H1 (cell line): ENCODE measurements around the gene GPC6. TPM values are rescaled to one million over a fixed set of nuclear protein-coding genes. Genes with fewer than 3 reads are reported as not detected.

Experiments used
- CTCF ChIA-PET: fragments of 300-600 bp; sonication (Branson Sonifier 250); formaldehyde crosslinking; loops from one replicate; lab custom pipeline; 2021; ENCODE audit not compliant: partially characterized antibody; lab: Charles Lee
- POLR2A ChIA-PET: fragments of 300-600 bp; sonication (Branson Sonifier 250); formaldehyde crosslinking; loops from one replicate; lab custom pipeline; 2021; ENCODE audit warnings: inconsistent platforms; ENCODE audit not compliant: partially characterized antibody; lab: Charles Lee
- DNase-seq, 2 experiments: peaks; one replicate each; pipeline versions ENCODE4 v3.0.0 to v3.0.0-alpha.2; 2010 to 2022; ENCODE audit warnings: low spot score in 2 of 2, low read depth in 1 of 2, mixed read lengths in 1 of 2
- FAIRE-seq: peaks from 2 replicates; lab custom pipeline; 2011; peaks lifted over from hg19 to GRCh38; lab: Jason Lieb, UNC
- H2AFZ ChIP-seq: 2 replicates; pipeline ENCODE4 v1.8.1; 2012; ENCODE audit warnings: low read length, inconsistent platforms
- H2AK5ac ChIP-seq: 2 replicates; pipeline ENCODE4 v1.6.1; 2013; ENCODE audit warnings: low read depth, low read length
- H2BK120ac ChIP-seq: replicated peaks from 2 replicates; pipeline ENCODE3; 2013; ENCODE audit warnings: low read depth, low read length, inconsistent platforms
- H2BK12ac ChIP-seq: 2 replicates; pipeline ENCODE4 v1.6.1; 2013; ENCODE audit warnings: low read depth, low read length
- H2BK15ac ChIP-seq: 2 replicates; pipeline ENCODE4 v1.6.1; 2013; ENCODE audit warnings: low read length
- H2BK20ac ChIP-seq: 2 replicates; pipeline ENCODE4 v1.6.1; 2013; ENCODE audit warnings: low read length
- H2BK5ac ChIP-seq: 2 replicates; pipeline ENCODE4 v1.6.1; 2013; ENCODE audit warnings: low read depth, low read length
- H3K14ac ChIP-seq: 2 replicates; pipeline ENCODE4 v1.6.1; 2013; ENCODE audit warnings: inconsistent platforms; ENCODE audit not compliant: insufficient read length
- H3K18ac ChIP-seq: 2 replicates; pipeline ENCODE4 v1.6.1; 2013; ENCODE audit warnings: low read length; ENCODE audit errors: extremely low read depth
- H3K23ac ChIP-seq: 2 replicates; pipeline ENCODE4 v1.6.1; 2013; ENCODE audit warnings: inconsistent platforms; ENCODE audit not compliant: insufficient read length
- H3K23me2 ChIP-seq: 2 replicates; pipeline ENCODE4 v1.6.1; 2013; ENCODE audit warnings: low read depth, low read length
- H3K27ac ChIP-seq: 2 replicates; pipeline ENCODE4 v1.6.1; 2011; ENCODE audit warnings: low read depth, low read length, inconsistent platforms
- H3K27me3 ChIP-seq, 4 experiments: replicated peaks in 1 of 4; 1 replicate in 1 of 4; 2 replicates in 3 of 4; pipeline versions ENCODE4 v1.6.1 to v1.8.1; 2011 to 2013; ENCODE audit warnings: low read length in 3 of 4, mild to moderate bottlenecking in 3 of 4, inconsistent platforms in 2 of 4, mixed read lengths in 2 of 4, moderate library complexity in 1 of 4; ENCODE audit not compliant: control insufficient read depth in 3 of 4, insufficient read depth in 3 of 4; ENCODE audit errors: extremely low read depth in 1 of 4
- H3K36me3 ChIP-seq, 4 experiments: 2 replicates each; pipeline versions ENCODE4 v1.6.1 to v1.8.1; 2011 to 2013; ENCODE audit warnings: mild to moderate bottlenecking in 4 of 4, low read length in 3 of 4, moderate library complexity in 2 of 4, control low read depth in 1 of 4, inconsistent platforms in 1 of 4; ENCODE audit not compliant: insufficient read depth in 4 of 4, control insufficient read depth in 2 of 4
- H3K4ac ChIP-seq: replicated peaks from 2 replicates; pipeline ENCODE3; 2013; ENCODE audit warnings: low read length, low read depth, mixed read lengths, inconsistent platforms; ENCODE audit not compliant: insufficient read length
- H3K4me1 ChIP-seq, 4 experiments: replicated peaks in 1 of 4; 1 replicate in 1 of 4; 2 replicates in 3 of 4; pipeline versions ENCODE4 v1.6.1 to v1.8.1; 2011 to 2013; ENCODE audit warnings: low read length in 3 of 4, inconsistent platforms in 2 of 4, mixed read lengths in 1 of 4; ENCODE audit not compliant: insufficient read depth in 4 of 4, control insufficient read depth in 3 of 4
- H3K4me2 ChIP-seq, 2 experiments: 2 replicates each; pipeline versions ENCODE4 v1.6.1 to v1.8.1; 2011 to 2013; ENCODE audit warnings: low read depth in 2 of 2, low read length in 2 of 2, control low read depth in 1 of 2, inconsistent platforms in 1 of 2, mild to moderate bottlenecking in 1 of 2; ENCODE audit not compliant: insufficient read depth in 1 of 2
- H3K4me3 ChIP-seq, 4 experiments: fragments of 200-600, 300-600 bp in 1 of 4; sonication (generic), shearing (Covaris generic), sonication (Bioruptor Twin) in 1 of 4; 2 replicates each; pipeline versions ENCODE4 v1.5.1 to v1.8.1; 2011 to 2016; ENCODE audit warnings: low read length in 4 of 4, low read depth in 3 of 4, control low read depth in 2 of 4, inconsistent platforms in 2 of 4, mild to moderate bottlenecking in 2 of 4, mixed read lengths in 1 of 4, moderate library complexity in 1 of 4; ENCODE audit not compliant: insufficient read depth in 2 of 4; ENCODE audit errors: extremely low read depth in 1 of 4
- H3K56ac ChIP-seq: replicated peaks from 2 replicates; pipeline ENCODE3; 2013; ENCODE audit warnings: low read depth, mild to moderate bottlenecking, mixed read lengths, low read length, inconsistent platforms; ENCODE audit not compliant: insufficient read length
- H3K79me1 ChIP-seq: 2 replicates; pipeline ENCODE4 v1.6.1; 2013; ENCODE audit warnings: low read depth, low read length, control low read depth
- H3K79me2 ChIP-seq, 2 experiments: 2 replicates each; pipeline versions ENCODE4 v1.6.1 to v1.8.1; 2012 to 2013; ENCODE audit warnings: low read length in 2 of 2, mild to moderate bottlenecking in 2 of 2, inconsistent platforms in 1 of 2; ENCODE audit not compliant: insufficient read depth in 2 of 2, control insufficient read depth in 1 of 2
- H3K9ac ChIP-seq, 4 experiments: replicated peaks in 1 of 4; 1 replicate in 1 of 4; 2 replicates in 3 of 4; pipeline versions ENCODE4 v1.6.1 to v1.8.1; 2011 to 2013; ENCODE audit warnings: low read depth in 3 of 4, low read length in 3 of 4, control low read depth in 2 of 4, mild to moderate bottlenecking in 2 of 4, moderate library complexity in 2 of 4, inconsistent platforms in 1 of 4; ENCODE audit errors: extremely low read depth in 1 of 4
- H3K9me3 ChIP-seq, 2 experiments: 2 replicates each; pipeline versions ENCODE4 v1.6.1 to v1.8.1; 2012 to 2013; ENCODE audit warnings: mild to moderate bottlenecking in 2 of 2, moderate library complexity in 2 of 2, control low read depth in 1 of 2, inconsistent platforms in 1 of 2, low read depth in 1 of 2, low read length in 1 of 2, mixed read lengths in 1 of 2; ENCODE audit not compliant: insufficient read depth in 2 of 2
- H4K20me1 ChIP-seq, 2 experiments: replicated peaks in 1 of 2; 2 replicates each; pipeline versions ENCODE3 to v1.8.1; 2011 to 2013; ENCODE audit warnings: inconsistent platforms in 2 of 2, low read length in 2 of 2, mild to moderate bottlenecking in 1 of 2; ENCODE audit not compliant: insufficient read depth in 2 of 2, control insufficient read depth in 1 of 2
- H4K5ac ChIP-seq: 2 replicates; pipeline ENCODE4 v1.6.1; 2013; ENCODE audit warnings: low read length, low read depth, mixed read lengths, inconsistent platforms; ENCODE audit not compliant: insufficient read length
- H4K8ac ChIP-seq: 2 replicates; pipeline ENCODE4 v1.8.0; 2013; ENCODE audit warnings: mild to moderate bottlenecking, moderate library complexity, low read length, inconsistent platforms; ENCODE audit not compliant: insufficient read depth; ENCODE audit errors: extremely low read depth
- H4K91ac ChIP-seq: replicated peaks from 2 replicates; pipeline ENCODE3; 2013; ENCODE audit warnings: low read length, mixed read lengths, inconsistent platforms; ENCODE audit not compliant: insufficient read length
- BCL11A ChIP-seq, 2 experiments: IDR thresholded peaks; one replicate each; pipeline ENCODE4 v1.6.1; 2011; ENCODE audit warnings: low read depth in 2 of 2, low read length in 2 of 2, mild to moderate bottlenecking in 2 of 2
- CBX5 ChIP-seq: fragments of 300-800, 300-1000 bp; sonication (generic); IDR thresholded peaks from 2 replicates; pipeline ENCODE4 v1.7.1; 2016; ENCODE audit warnings: antibody characterized with exemption, low read length, low read depth
- CBX8 ChIP-seq: fragments of 300-800, 300-1000 bp; sonication (generic); IDR thresholded peaks from 2 replicates; pipeline ENCODE4 v1.7.1; 2016; ENCODE audit warnings: low read depth, low read length, borderline replicate concordance
- HDAC6 ChIP-seq: IDR thresholded peaks from one replicate; pipeline ENCODE4 v1.7.1; 2012; ENCODE audit warnings: low read depth, mild to moderate bottlenecking, inconsistent platforms, low read length, moderate library complexity
- JUN ChIP-seq: IDR thresholded peaks from 2 replicates; pipeline ENCODE4 v1.6.1; 2011; ENCODE audit warnings: low read depth, mild to moderate bottlenecking, improper control_type of control experiment, low read length
- KDM5A ChIP-seq: fragments of 200-600 bp; IDR thresholded peaks from 2 replicates; pipeline ENCODE4 v1.7.1; 2012; ENCODE audit warnings: mild to moderate bottlenecking, low read length, inconsistent platforms, mixed read lengths
- PHF8 ChIP-seq: fragments of 200-600 bp; sonication (generic); conservative IDR thresholded peaks from 2 replicates; pipeline ENCODE4 v1.7.1; 2012; ENCODE audit warnings: low read depth, mild to moderate bottlenecking, inconsistent platforms, low read length, moderate library complexity
- RBBP5 ChIP-seq: IDR thresholded peaks from 2 replicates; pipeline ENCODE4 v1.7.1; 2012; ENCODE audit warnings: low read depth, mild to moderate bottlenecking, inconsistent platforms, low read length, moderate library complexity, borderline replicate concordance
- RXRA ChIP-seq: IDR thresholded peaks from 2 replicates; pipeline ENCODE4 v1.6.1; 2011; ENCODE audit warnings: low read depth, mild to moderate bottlenecking, low read length, moderate library complexity; ENCODE audit not compliant: insufficient read depth
- SP2 ChIP-seq: IDR thresholded peaks from 2 replicates; pipeline ENCODE4 v1.6.1; 2012; ENCODE audit warnings: mild to moderate bottlenecking, low read length, inconsistent platforms
- TBP ChIP-seq: IDR thresholded peaks from 2 replicates; pipeline ENCODE4 v1.6.1; 2011; ENCODE audit warnings: low read depth, low read length, improper control_type of control experiment
- TCF12 ChIP-seq: IDR thresholded peaks from 2 replicates; pipeline ENCODE4 v1.6.1; 2011; ENCODE audit warnings: low read depth, mild to moderate bottlenecking, low read length
- YY1 ChIP-seq: IDR thresholded peaks from 2 replicates; pipeline ENCODE4 v1.6.1; 2011; ENCODE audit warnings: low read depth, mild to moderate bottlenecking, low read length
- WGBS, 2 experiments: shearing (Covaris generic) in 1 of 2; methylation state at CpG; one replicate each; pipeline versions ENCODE4 v1.1.6 to v1.1.7; 2013 to 2015; ENCODE audit warnings: low lambda C conversion rate in 2 of 2, mixed read lengths in 2 of 2, inconsistent platforms in 1 of 2, low coverage in 1 of 2, missing lambda C conversion rate in 1 of 2; ENCODE audit not compliant: insufficient replicate concordance in 2 of 2, insufficient coverage in 1 of 2, insufficient read length in 1 of 2; ENCODE audit errors: extremely low coverage in 1 of 2, missing lambda C conversion rate in 1 of 2; 5-methylcytosine and 5-hydroxymethylcytosine counted together
- polyA plus RNA-seq, 7 experiments: library from polyadenylated mRNA; depleted of rRNA in 3 of 7; stranded (reverse) in 5 of 7; unstranded in 2 of 7; fragments of >200 nt in 5 of 7; fragments of 200-250 nt in 2 of 7; gene quantifications; 1 replicate in 5 of 7; 2 replicates in 1 of 7; 4 replicates in 1 of 7; pipeline versions ENCODE4 v1.2.1 to v1.2.3, GENCODE V29; 2011 to 2013; ENCODE audit warnings: missing spikeins in 2 of 7, mixed read lengths in 2 of 7
- total RNA-seq: library from RNA; stranded (reverse); fragmentation: NEBNext Ultra II Directional; extraction: Animal tissue kit (Norgen Biotek cat#: 25700); gene quantifications from 2 replicates; pipeline ENCODE4 v1.2.1, GENCODE V29; 2021
- TF ChIP-seq, protein P1 (sequence below): IDR thresholded peaks from 2 replicates; pipeline ENCODE4 v1.6.1; 2012; ENCODE audit warnings: low read length, inconsistent platforms

GPC6 gene
- total and polyA plus RNA-seq, 2 of the 8 experiments (the other 6 are each of a cell fraction or from before 2014, with no cell fraction given): 5.4 to 12.0 TPM

DNA sequence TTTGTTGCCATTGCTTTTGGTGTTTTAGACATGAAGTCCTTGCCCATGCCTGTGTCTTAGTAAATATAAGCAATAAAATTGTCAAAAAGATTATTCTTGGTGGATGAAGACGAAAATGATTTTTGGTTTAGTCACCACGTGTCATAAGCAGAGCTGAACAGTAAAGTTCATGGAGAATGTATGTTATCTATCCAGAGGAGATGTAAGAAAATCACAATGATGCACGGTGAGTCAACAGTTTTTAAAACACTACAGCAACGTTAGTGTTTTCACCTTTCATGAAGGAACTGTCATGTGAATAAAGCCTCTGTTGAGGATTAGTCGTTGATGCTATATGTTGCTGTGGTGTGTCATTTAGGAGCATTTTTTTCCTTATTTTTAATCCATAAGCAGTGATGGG, 137.6 kb downstream of the GPC6 start:
- Histone ChIP-seq H3K23ac (no peak overlapping the region), H2BK120ac (no peak overlapping the region), H2BK5ac (no peak overlapping the region), H3K79me1 (no peaks in the 10 kb centered on the region), H3K9ac (no peak overlapping the region), H3K9me3 (no peaks in the 10 kb centered on the region), H3K4ac (no peak overlapping the region), H3K18ac (no peak overlapping the region), H2BK15ac (no peak overlapping the region), H2BK12ac (no peak overlapping the region), H3K14ac (no peak overlapping the region), H3K79me2 (peaks cover 0 to 2% of the 10 kb centered on the region in 2 experiments; a peak in 1 of 4 replicates), H4K5ac (no peak overlapping the region), H2AK5ac (no peak overlapping the region), H3K56ac (no peak overlapping the region), H3K4me2 (no peak overlapping the region), H2BK20ac (no peak overlapping the region), H3K4me1 (peaks cover 0 to 2% (median 0%) of the 10 kb centered on the region in 4 experiments; a peak in 1 of 7 replicates), H3K27ac (no peak overlapping the region), H3K4me3 (no peak overlapping the region), H4K20me1 (no peaks in the 10 kb centered on the region), H3K23me2 (no peaks in the 10 kb centered on the region; the same call in 1 of the 2 replicates), H4K91ac (no peak overlapping the region), H3K36me3 (no peaks in the 10 kb centered on the region), H4K8ac (no peak overlapping the region), H3K27me3 (no peaks in the 10 kb centered on the region), H2AFZ (no peak overlapping the region)
- no peak for FAIRE-seq
- ChIA-PET CTCF (no interaction called here), POLR2A (no interaction called here)
- 91% methylated on average over 5 of the region's 5 CpGs; no CpG with 5 or more reads in 1 of the 2 experiments for WGBS, 2 experiments
- DNase-seq: no peak
- TF ChIP-seq BCL11A (IDR thresholded peaks at IDR 0.05; ENCODE audit: low read depth in 2 of 2, low read length in 2 of 2) (no peak), RXRA (no peak), CBX8 (no peak), JUN (no peak), PHF8 (no peak), RBBP5 (no peak), KDM5A (no peak), CBX5 (no peak), TCF12 (no peak), TBP (no peak), SP2 (no peak), YY1 (no peak), HDAC6 (no peak)
- TF ChIP-seq, protein P1, sequence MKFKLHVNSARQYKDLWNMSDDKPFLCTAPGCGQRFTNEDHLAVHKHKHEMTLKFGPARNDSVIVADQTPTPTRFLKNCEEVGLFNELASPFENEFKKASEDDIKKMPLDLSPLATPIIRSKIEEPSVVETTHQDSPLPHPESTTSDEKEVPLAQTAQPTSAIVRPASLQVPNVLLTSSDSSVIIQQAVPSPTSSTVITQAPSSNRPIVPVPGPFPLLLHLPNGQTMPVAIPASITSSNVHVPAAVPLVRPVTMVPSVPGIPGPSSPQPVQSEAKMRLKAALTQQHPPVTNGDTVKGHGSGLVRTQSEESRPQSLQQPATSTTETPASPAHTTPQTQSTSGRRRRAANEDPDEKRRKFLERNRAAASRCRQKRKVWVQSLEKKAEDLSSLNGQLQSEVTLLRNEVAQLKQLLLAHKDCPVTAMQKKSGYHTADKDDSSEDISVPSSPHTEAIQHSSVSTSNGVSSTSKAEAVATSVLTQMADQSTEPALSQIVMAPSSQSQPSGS: no peak
